ENCODE data around the gene ABR. TPM values are rescaled to one million over a fixed set of nuclear protein-coding genes. Genes with fewer than 3 reads are reported as not detected.
A peak's percentile ranks its signal among the peaks of the same experiment; 100 is the strongest.

The ABR gene
- total RNA-seq, 1 donor from 2014 or later, result 92.7 TPM

DNA sequence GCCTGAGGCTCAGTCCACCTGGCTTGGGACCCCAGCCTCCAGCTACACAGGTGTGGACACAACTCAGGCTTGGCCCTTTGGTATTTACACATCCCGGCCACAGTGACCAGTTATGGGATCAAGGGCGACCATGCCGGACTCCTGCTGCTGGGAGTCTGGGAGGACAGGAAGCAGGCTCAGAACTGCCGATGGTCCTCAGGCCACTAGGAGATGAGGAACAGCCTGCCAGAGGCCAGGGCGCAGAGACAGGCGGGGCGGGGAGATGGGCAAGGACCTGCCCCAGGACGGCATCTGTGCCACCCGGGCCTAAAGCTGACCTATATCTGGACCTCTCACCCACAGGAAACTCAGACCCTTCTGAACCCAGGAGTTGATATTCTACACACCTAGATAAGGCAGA is 212.7 kb downstream of the ABR start:
- Histone ChIP-seq H3K79me2 (ENCODE audit: low read depth) (peaks cover 97% of the 10 kb centered on the region), H3K27ac (no peak overlapping the region), H3K4me1 (peaks cover 45% of the 10 kb centered on the region), H3K9ac (no peak overlapping the region), H4K20me1 (ENCODE audit: low read depth) (peaks cover 54% of the 10 kb centered on the region), H3K27me3 (no peaks in the 10 kb centered on the region), H3K4me2 (no peak overlapping the region), H3K9me3 (ENCODE audit: low read depth) (no peaks in the 10 kb centered on the region), H3K4me3 (no peak overlapping the region), H2AFZ (replicated peaks) (no peak overlapping the region), H3K36me3 (no peaks in the 10 kb centered on the region), H3F3A (ENCODE audit: low read depth) (peaks cover 37% of the 10 kb centered on the region)
- peaks cover 10% of the 10 kb centered on the region for H3K27me3 Mint-ChIP-seq (ENCODE audit: insufficient read depth, low read depth)
- H3K9me3 Mint-ChIP-seq, result no peaks in the 10 kb centered on the region
- no peak overlapping the region for H3K4me3 Mint-ChIP-seq
- no peak for TF ChIP-seq EZH2phosphoT487 (IDR thresholded peaks at IDR 0.05)
- TF ChIP-seq EZH2 (IDR thresholded peaks at IDR 0.05), result no peak
- TF ChIP-seq, protein P1, sequence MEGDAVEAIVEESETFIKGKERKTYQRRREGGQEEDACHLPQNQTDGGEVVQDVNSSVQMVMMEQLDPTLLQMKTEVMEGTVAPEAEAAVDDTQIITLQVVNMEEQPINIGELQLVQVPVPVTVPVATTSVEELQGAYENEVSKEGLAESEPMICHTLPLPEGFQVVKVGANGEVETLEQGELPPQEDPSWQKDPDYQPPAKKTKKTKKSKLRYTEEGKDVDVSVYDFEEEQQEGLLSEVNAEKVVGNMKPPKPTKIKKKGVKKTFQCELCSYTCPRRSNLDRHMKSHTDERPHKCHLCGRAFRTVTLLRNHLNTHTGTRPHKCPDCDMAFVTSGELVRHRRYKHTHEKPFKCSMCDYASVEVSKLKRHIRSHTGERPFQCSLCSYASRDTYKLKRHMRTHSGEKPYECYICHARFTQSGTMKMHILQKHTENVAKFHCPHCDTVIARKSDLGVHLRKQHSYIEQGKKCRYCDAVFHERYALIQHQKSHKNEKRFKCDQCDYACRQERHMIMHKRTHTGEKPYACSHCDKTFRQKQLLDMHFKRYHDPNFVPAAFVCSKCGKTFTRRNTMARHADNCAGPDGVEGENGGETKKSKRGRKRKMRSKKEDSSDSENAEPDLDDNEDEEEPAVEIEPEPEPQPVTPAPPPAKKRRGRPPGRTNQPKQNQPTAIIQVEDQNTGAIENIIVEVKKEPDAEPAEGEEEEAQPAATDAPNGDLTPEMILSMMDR (IDR thresholded peaks at IDR 0.05), result no peak
- peaks cover 25% of the 10 kb centered on the region for H3K36me3 Mint-ChIP-seq
- no peak for DNase-seq (ENCODE audit: low spot score)
- H3K27ac Mint-ChIP-seq, result no peak overlapping the region
- peaks cover 75% of the 10 kb centered on the region for H3K4me1 Mint-ChIP-seq

- Histone ChIP-seq H3K9ac (no peak overlapping the region), H3K79me2 (ENCODE audit: low read depth) (peaks cover 97% of the 10 kb centered on the region), H3K27me3 (no peaks in the 10 kb centered on the region), H4K20me1 (ENCODE audit: low read depth) (peaks cover 53% of the 10 kb centered on the region), H3K27ac (peak overlapping the region; percentile 59), H3K9me3 (ENCODE audit: low read depth) (no peaks in the 10 kb centered on the region), H2AFZ (replicated peaks) (no peak overlapping the region), H3K36me3 (no peaks in the 10 kb centered on the region), H3F3A (ENCODE audit: low read depth) (peaks cover 32% of the 10 kb centered on the region), H3K4me1 (peaks cover 42% of the 10 kb centered on the region), H3K4me2 (peak overlapping the region; percentile 46), H3K4me3 (no peak overlapping the region)
- Mint-ChIP-seq H3K27me3 (ENCODE audit: insufficient read depth, low read depth) (peaks cover 6% of the 10 kb centered on the region), H3K27ac (peak overlapping the region; percentile 89), H3K9me3 (no peaks in the 10 kb centered on the region), H3K4me3 (peak overlapping the region; percentile 3), H3K36me3 (peaks cover 23% of the 10 kb centered on the region), H3K4me1 (peaks cover 72% of the 10 kb centered on the region)
- no peak for DNase-seq (ENCODE audit: low spot score)
- TF ChIP-seq, protein P1 (IDR thresholded peaks at IDR 0.05), result no peak
- TF ChIP-seq EZH2 (IDR thresholded peaks at IDR 0.05) (no peak), EZH2phosphoT487 (IDR thresholded peaks at IDR 0.05) (no peak)
Measured at GRCh38 chr17:965311-965989, 214.3 kb downstream of the ABR start.

- peaks cover 70% of the 10 kb centered on the region for H3K4me1 Mint-ChIP-seq
- TF ChIP-seq EZH2phosphoT487 (IDR thresholded peaks at IDR 0.05) (no peak), EZH2 (IDR thresholded peaks at IDR 0.05) (no peak)
- TF ChIP-seq, protein P1 (IDR thresholded peaks at IDR 0.05), result no peak
- no peaks in the 10 kb centered on the region for H3K9me3 Mint-ChIP-seq
- no peaks in the 10 kb centered on the region for H3K9me3 ChIP-seq (ENCODE audit: low read depth)
- H2AFZ ChIP-seq (replicated peaks), result no peak overlapping the region
- peak overlapping the region; percentile 51 for H3K4me3 Mint-ChIP-seq
- peak overlapping the region; percentile 89 for H3K27ac Mint-ChIP-seq
- peaks cover 36% of the 10 kb centered on the region for H3K4me1 ChIP-seq
- H3K36me3 Mint-ChIP-seq, result peaks cover 26% of the 10 kb centered on the region
- peaks cover 98% of the 10 kb centered on the region for H3K79me2 ChIP-seq (ENCODE audit: low read depth)
- peaks cover 27% of the 10 kb centered on the region for H3F3A ChIP-seq (ENCODE audit: low read depth)
- H3K27ac ChIP-seq, result peak overlapping the region; percentile 59
- peaks cover 6% of the 10 kb centered on the region for H3K27me3 Mint-ChIP-seq (ENCODE audit: insufficient read depth, low read depth)
- no peaks in the 10 kb centered on the region for H3K36me3 ChIP-seq
- H3K27me3 ChIP-seq, result no peaks in the 10 kb centered on the region
- peaks cover 51% of the 10 kb centered on the region for H4K20me1 ChIP-seq (ENCODE audit: low read depth)
- H3K9ac ChIP-seq, result no peak overlapping the region
- H3K4me3 ChIP-seq, result no peak overlapping the region
- H3K4me2 ChIP-seq, result peak overlapping the region; percentile 46
- peak; percentile 66 for DNase-seq (ENCODE audit: low spot score)
Measured at GRCh38 chr17:964876-965275, 214.9 kb downstream of the ABR start.
